IMR-90 (cell line): ENCODE results near the gene COL9A3. TPM values are rescaled to one million over a fixed set of nuclear protein-coding genes. Genes with fewer than 3 reads are reported as not detected.

ENCODE experiments used
- ATAC-seq: fragments of 200-7000 bp; cut with Tn5 transposase; 2 replicates; pipeline ENCODE4 v1.9.1; 2020; ENCODE audit warnings: low read depth, mild to moderate bottlenecking, moderate library complexity
- BruUV-seq: library from RNA; stranded (reverse); fragments of 400-500 nt; replicated peaks from 2 replicates; lab custom pipeline; 2021; lab: Mats Ljungman, UMichigan
- CTCF ChIA-PET: fragments of 300-600 bp; formaldehyde crosslinking; extraction: SDS; loops from one replicate; lab custom pipeline; 2021; ENCODE audit warnings: antibody characterized with exemption; lab: Yijun Ruan, JAX
- POLR2A ChIA-PET: fragments of 300-600 bp; sonication (Branson Sonifier 250); formaldehyde crosslinking; loops from one replicate; lab custom pipeline; 2022; ENCODE audit warnings: antibody characterized with exemption; ENCODE audit not compliant: unreplicated experiment; lab: Charles Lee
- DNase-seq: peaks from one replicate; pipeline ENCODE4 v3.0.0; 2013
- H2AFZ ChIP-seq: replicated peaks from 2 replicates; pipeline ENCODE3; 2013; ENCODE audit warnings: low read length, mild to moderate bottlenecking; ENCODE audit not compliant: poor library complexity
- H2AK5ac ChIP-seq: 2 replicates; pipeline ENCODE4 v1.6.1; 2013; ENCODE audit warnings: low read depth, low read length, inconsistent platforms
- H2AK9ac ChIP-seq: replicated peaks from 2 replicates; pipeline ENCODE3; 2013; ENCODE audit warnings: mild to moderate bottlenecking, low read depth, low read length, moderate library complexity; ENCODE audit not compliant: poor library complexity
- H2BK120ac ChIP-seq: 2 replicates; pipeline ENCODE4 v1.6.1; 2013; ENCODE audit warnings: low read depth, low read length, inconsistent platforms
- H2BK15ac ChIP-seq: 3 replicates; pipeline ENCODE4 v1.6.1; 2013; ENCODE audit warnings: low read depth, low read length, inconsistent platforms
- H2BK20ac ChIP-seq: 2 replicates; pipeline ENCODE4 v1.6.1; 2013; ENCODE audit warnings: low read depth, mild to moderate bottlenecking, inconsistent platforms, low read length, moderate library complexity
- H2BK5ac ChIP-seq: 2 replicates; pipeline ENCODE4 v1.6.1; 2013; ENCODE audit warnings: mild to moderate bottlenecking, low read depth, low read length, inconsistent platforms; ENCODE audit not compliant: poor library complexity, severe bottlenecking
- H3K14ac ChIP-seq: replicated peaks from 2 replicates; pipeline ENCODE4 v1.6.1; 2013; ENCODE audit warnings: low read depth, low read length, inconsistent platforms
- H3K18ac ChIP-seq: 2 replicates; pipeline ENCODE4 v1.6.1; 2013; ENCODE audit warnings: low read depth, low read length, control low read depth
- H3K23ac ChIP-seq: 2 replicates; pipeline ENCODE4 v1.6.1; 2013; ENCODE audit warnings: low read depth, low read length, inconsistent platforms
- H3K27ac ChIP-seq: 2 replicates; pipeline ENCODE4 v1.5.1; 2013; ENCODE audit warnings: mild to moderate bottlenecking, control low read depth, low read length; ENCODE audit not compliant: insufficient read depth
- H3K27me3 ChIP-seq: 2 replicates; pipeline ENCODE4 v1.6.1; 2013; ENCODE audit warnings: low read length; ENCODE audit not compliant: control insufficient read depth, insufficient read depth
- H3K36me3 ChIP-seq: 2 replicates; pipeline ENCODE4 v1.6.1; 2013; ENCODE audit warnings: low read length, mixed read lengths; ENCODE audit not compliant: control insufficient read depth, insufficient read depth
- H3K4ac ChIP-seq: 2 replicates; pipeline ENCODE4 v1.6.1; 2013; ENCODE audit warnings: low read depth, low read length, inconsistent platforms
- H3K4me1 ChIP-seq: 2 replicates; pipeline ENCODE4 v1.6.1; 2013; ENCODE audit warnings: low read length, mixed read lengths; ENCODE audit not compliant: control insufficient read depth, insufficient read depth
- H3K4me2 ChIP-seq: 2 replicates; pipeline ENCODE4 v1.6.1; 2013; ENCODE audit warnings: low read depth, mild to moderate bottlenecking, control low read depth, low read length, moderate library complexity
- H3K4me3 ChIP-seq: 2 replicates; pipeline ENCODE4 v1.5.1; 2013; ENCODE audit warnings: low read depth, mild to moderate bottlenecking, control low read depth, low read length, moderate library complexity; ENCODE audit not compliant: insufficient read depth
- H3K56ac ChIP-seq: 2 replicates; pipeline ENCODE4 v1.6.1; 2013; ENCODE audit warnings: low read length, inconsistent platforms; ENCODE audit not compliant: insufficient read depth; ENCODE audit errors: extremely low read depth
- H3K79me1 ChIP-seq, 2 experiments: 2 replicates each; pipeline ENCODE4 v1.6.1; 2013; ENCODE audit warnings: low read length in 2 of 2, inconsistent platforms in 1 of 2, low read depth in 1 of 2
- H3K9ac ChIP-seq: 2 replicates; pipeline ENCODE4 v1.6.1; 2013; ENCODE audit warnings: low read depth, low read length, control low read depth
- H3K9me1 ChIP-seq: 2 replicates; pipeline ENCODE4 v1.6.1; 2013; ENCODE audit warnings: low read length, inconsistent platforms; ENCODE audit not compliant: insufficient read depth
- H3K9me3 ChIP-seq: 2 replicates; pipeline ENCODE4 v1.6.1; 2013; ENCODE audit warnings: low read length; ENCODE audit not compliant: control insufficient read depth, insufficient read depth
- H4K20me1 ChIP-seq: 2 replicates; pipeline ENCODE4 v1.6.1; 2013; ENCODE audit warnings: low read length, inconsistent platforms; ENCODE audit not compliant: insufficient read depth
- H4K5ac ChIP-seq: 2 replicates; pipeline ENCODE4 v1.6.1; 2013; ENCODE audit warnings: mild to moderate bottlenecking, low read depth, low read length, control low read depth
- H4K8ac ChIP-seq, 2 experiments: 2 replicates each; pipeline ENCODE4 v1.6.1; 2013; ENCODE audit warnings: low read depth in 2 of 2, low read length in 2 of 2, control low read depth in 1 of 2, inconsistent platforms in 1 of 2
- H4K91ac ChIP-seq: 2 replicates; pipeline ENCODE4 v1.6.1; 2013; ENCODE audit warnings: low read depth, low read length, inconsistent platforms; ENCODE audit not compliant: insufficient read depth
- BHLHE40 ChIP-seq: fragments of 150-350 bp; IDR thresholded peaks from 2 replicates; pipeline ENCODE4 v1.6.1; 2016; ENCODE audit warnings: mild to moderate bottlenecking, low read depth, low read length
- CHD1 ChIP-seq: IDR thresholded peaks from 2 replicates; pipeline ENCODE4 v1.6.1; 2012; ENCODE audit warnings: low read depth, low read length, improper control_type of control experiment
- FOS ChIP-seq: fragments of 150-350 bp; IDR thresholded peaks from 2 replicates; pipeline ENCODE4 v1.6.1; 2016; ENCODE audit warnings: low read depth, low read length
- MAFK ChIP-seq: IDR thresholded peaks from 2 replicates; pipeline ENCODE4 v1.6.1; 2012; ENCODE audit warnings: low read depth, low read length, improper control_type of control experiment
- MAZ ChIP-seq: IDR thresholded peaks from 2 replicates; pipeline ENCODE4 v1.6.1; 2012; ENCODE audit warnings: low read depth, mild to moderate bottlenecking, low read length, improper control_type of control experiment, moderate library complexity, borderline replicate concordance
- NFE2L2 ChIP-seq: fragments of 150-350 bp; IDR thresholded peaks from 2 replicates; pipeline ENCODE4 v1.6.1; 2016; ENCODE audit warnings: low read depth, mild to moderate bottlenecking, low read length
- POLR2A ChIP-seq: IDR thresholded peaks from 2 replicates; pipeline ENCODE4 v1.6.1; 2012; ENCODE audit warnings: mild to moderate bottlenecking, low read depth, low read length
- RFX5 ChIP-seq: IDR thresholded peaks from 2 replicates; pipeline ENCODE4 v1.8.0; 2012; ENCODE audit warnings: low read depth, mild to moderate bottlenecking, low read length, moderate library complexity
- SMC3 ChIP-seq: fragments of 150-350 bp; IDR thresholded peaks from 2 replicates; pipeline ENCODE4 v1.6.1; 2016; ENCODE audit warnings: low read depth, mild to moderate bottlenecking, antibody characterized with exemption, low read length, moderate library complexity
- USF2 ChIP-seq: fragments of 150-350 bp; IDR thresholded peaks from 2 replicates; pipeline ENCODE4 v1.6.1; 2017; ENCODE audit warnings: mild to moderate bottlenecking, antibody characterized with exemption, low read length, low read depth
- WGBS, 2 experiments: methylation state at CpG; one replicate each; pipeline versions ENCODE4 v1.1.5 to v1.1.7; 2013; ENCODE audit warnings: missing lambda C conversion rate in 2 of 2; ENCODE audit not compliant: insufficient read length in 1 of 2; ENCODE audit errors: extremely low coverage in 2 of 2; 5-methylcytosine and 5-hydroxymethylcytosine counted together
- dilution Hi-C: fragments of 300-500 bp; cut with HindIII; formaldehyde crosslinking; loops from one replicate; pipeline ENCODE4 v1.14.3; 2018; ENCODE audit warnings: low sequenced_read_pairs; ENCODE audit not compliant: unreplicated experiment
- in situ Hi-C: fragments of 300-500 bp; cut with MboI; formaldehyde crosslinking; loops from 3 replicates; pipeline ENCODE4 v1.14.3; 2019; ENCODE audit warnings: low sequenced_read_pairs, inconsistent platforms, mixed read lengths
- intact Hi-C: fragments of 100-400 bp; cut with micrococcal nuclease; formaldehyde crosslinking; loops from 2 replicates; pipeline ENCODE4 v1.10.0; 2022
- polyA plus RNA-seq, 3 experiments: library from polyadenylated mRNA; depleted of rRNA; stranded (reverse); fragments of >200 nt; gene quantifications; 2 replicates each; pipeline ENCODE4 v1.2.3, GENCODE V29; 2012; ENCODE audit warnings: low replicate concordance in 1 of 3
- total RNA-seq: library from RNA; depleted of rRNA; stranded (reverse); fragments of >200 nt; gene quantifications from 2 replicates; pipeline ENCODE4 v1.2.3, GENCODE V29; 2012

Gene COL9A3
- total and polyA plus RNA-seq, 2 of the 4 experiments (the other 2 are of a cell fraction), result 0.36 to 1.4 TPM

DNA sequence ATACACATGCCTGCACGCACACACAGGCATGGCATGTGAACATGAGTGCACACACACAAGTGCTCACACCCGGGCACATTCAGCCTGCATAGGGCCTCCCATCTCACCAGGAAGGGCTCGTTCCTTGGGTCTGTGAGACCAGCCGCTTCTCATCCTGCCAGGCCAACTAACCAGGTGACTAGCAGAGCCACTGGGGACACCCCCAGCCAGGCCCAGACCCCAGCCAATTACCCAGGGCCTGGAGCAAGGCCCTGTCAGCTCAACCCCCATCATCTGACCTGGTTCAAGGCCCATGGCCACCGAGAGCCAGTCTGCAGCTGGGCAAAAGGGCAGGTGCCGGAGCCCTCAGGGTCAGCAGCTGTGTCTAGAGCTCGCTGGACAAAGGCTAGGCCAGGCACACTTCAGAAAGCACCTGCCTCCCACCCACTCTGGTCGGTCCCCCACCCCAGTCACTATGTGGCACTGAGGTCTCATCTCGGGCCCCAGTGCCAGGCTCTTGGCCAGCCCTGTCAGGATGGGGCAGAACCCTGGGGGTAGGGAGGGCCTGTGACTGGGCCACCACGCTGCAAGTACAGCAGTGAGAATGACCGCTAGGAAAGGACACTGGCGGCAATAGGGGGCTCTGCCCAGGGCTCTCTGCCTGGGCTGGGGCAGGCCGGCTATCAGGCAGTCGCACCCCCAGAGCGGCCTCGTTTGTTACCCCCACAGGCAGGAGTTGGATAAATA lies 47.3 kb upstream of the COL9A3 start:
- DNase-seq (no peak), ATAC-seq (no peak)
- Histone ChIP-seq H4K5ac (no peak overlapping the region), H3K4me3 (no peak overlapping the region), H3K9me3 (no peaks in the 10 kb centered on the region), H2AFZ (no peak overlapping the region), H2BK20ac (no peak overlapping the region), H4K91ac (no peak overlapping the region), H2BK5ac (no peak overlapping the region), H3K79me1 (no peaks in the 10 kb centered on the region), H3K4me1 (peaks cover 11% of the 10 kb centered on the region), H3K27ac (no peak overlapping the region), H3K18ac (no peak overlapping the region), H3K23ac (no peak overlapping the region), H3K27me3 (peaks cover 9% of the 10 kb centered on the region; the same call in 1 of the 2 replicates), H2BK120ac (no peak overlapping the region), H3K4ac (no peak overlapping the region), H3K9ac (no peak overlapping the region), H3K56ac (no peak overlapping the region), H4K8ac (no peak overlapping the region), H2BK15ac (no peak overlapping the region), H3K4me2 (no peak overlapping the region), H2AK9ac (no peak overlapping the region), H3K14ac (no peak overlapping the region), H3K36me3 (no peaks in the 10 kb centered on the region), H4K20me1 (no peaks in the 10 kb centered on the region), H2AK5ac (no peak overlapping the region), H3K9me1 (peaks cover 4% of the 10 kb centered on the region)
- intact Hi-C loops, result no loop called here
- BruUV-seq, result no TSS peak
- dilution Hi-C loops, result no loop called here
- in situ Hi-C loops, result no loop called here
- POLR2A ChIA-PET, result no interaction called here
- CTCF ChIA-PET, result no interaction called here
- 84% methylated on average over 10 of the region's 16 CpGs; no CpG with 5 or more reads in 1 of the 2 experiments for WGBS, 2 experiments
- no peak for TF ChIP-seq MAFK
- no peak for TF ChIP-seq NFE2L2
- TF ChIP-seq SMC3, result no peak
- TF ChIP-seq CHD1, result no peak
- no peak for TF ChIP-seq RFX5
- no peak for TF ChIP-seq BHLHE40
- TF ChIP-seq POLR2A, result no peak
- TF ChIP-seq USF2, result no peak
- TF ChIP-seq MAZ, result no peak
- TF ChIP-seq FOS, result no peak
